AML-193 (cell line): ENCODE measurements around the gene MRPS16.
A peak's percentile ranks its signal among the peaks of the same experiment; 100 is the strongest.

Experiments
- DNase-seq, 2 experiments: peaks; one replicate each; lab custom pipeline; 2025; lab: John Stamatoyannopoulos, UW

Gene MRPS16

DNA sequence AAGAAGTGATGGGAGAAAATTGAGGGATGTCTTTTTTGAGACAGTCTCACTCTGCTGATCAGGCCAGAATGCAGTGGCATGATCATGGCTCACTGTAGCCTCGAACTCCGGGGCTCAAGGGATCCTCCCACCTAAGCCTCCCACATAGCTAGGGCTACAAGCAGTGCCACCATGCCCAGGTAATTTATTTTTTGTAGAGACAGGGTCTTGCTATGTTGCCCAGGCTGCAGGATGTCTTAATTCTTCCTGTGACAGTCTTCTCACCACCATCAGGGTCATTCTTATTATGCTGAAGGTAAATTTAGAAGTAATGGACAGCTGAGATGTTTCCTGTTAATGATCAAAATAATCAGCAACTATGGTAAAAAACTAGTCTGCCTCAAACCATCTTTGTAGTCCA is 12.5 kb downstream of the MRPS16 start:
- no peak for DNase-seq

GRCh38 chr10:73238990-73239566 is 13.4 kb downstream of the MRPS16 start:
- DNase-seq, result no peak

DNA sequence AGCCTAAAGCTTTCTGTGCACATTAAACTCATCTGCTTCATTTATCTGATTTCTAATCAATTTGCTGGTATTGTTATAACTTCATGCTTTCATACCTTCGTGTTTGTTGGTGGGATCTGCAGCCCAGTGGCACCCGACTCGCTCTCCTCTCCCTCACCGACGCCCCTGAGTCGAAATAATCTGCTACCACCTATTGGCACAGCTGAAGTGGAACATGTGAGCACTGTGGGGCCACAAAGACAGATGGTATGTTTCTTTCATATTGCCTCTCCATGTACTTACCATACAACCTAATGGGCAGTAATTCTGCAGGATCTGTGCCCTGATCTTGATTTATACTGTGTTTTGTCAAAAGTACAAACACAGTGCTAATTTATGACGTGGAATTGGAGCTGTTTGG is 17.7 kb downstream of the MRPS16 start:
- no peak for DNase-seq

DNA sequence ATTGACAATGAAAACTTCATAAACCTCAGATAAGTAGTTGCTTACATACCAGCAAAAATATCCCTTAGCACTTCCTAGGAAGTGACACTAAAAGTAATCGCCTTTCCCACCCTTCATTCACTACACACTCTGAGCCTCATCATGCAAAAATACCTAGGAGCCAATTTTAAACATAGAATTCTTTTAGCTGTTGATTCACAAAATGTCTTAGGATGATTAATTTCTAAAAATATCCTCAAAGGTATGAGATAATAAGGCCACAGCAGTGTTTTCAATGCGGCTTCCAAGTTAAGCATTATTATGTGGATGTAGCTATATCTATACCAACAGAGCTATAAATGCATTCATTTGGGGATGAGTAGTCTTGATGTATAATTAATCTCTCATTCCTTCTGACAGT is 18.6 kb downstream of the MRPS16 start:
- DNase-seq, result no peak

DNA sequence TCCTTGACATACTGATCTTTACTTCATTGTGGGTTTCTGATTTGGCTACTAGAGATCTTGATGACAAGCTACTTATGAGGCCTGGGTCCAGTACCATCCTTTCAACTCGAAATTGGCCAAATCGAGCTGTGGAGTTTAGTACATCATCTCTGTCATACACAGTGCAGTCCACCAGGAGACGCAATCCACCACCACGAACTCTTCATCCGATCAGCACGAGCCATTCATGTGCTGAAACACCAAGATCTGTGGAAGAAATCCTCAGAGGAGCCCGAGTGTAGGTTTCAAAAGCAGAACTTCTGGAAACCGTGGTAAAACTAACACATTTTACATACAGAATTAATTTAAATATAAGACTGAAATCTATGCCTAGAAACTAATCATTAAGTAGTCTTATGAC is 19.6 kb downstream of the MRPS16 start:
- DNase-seq, result peak; percentile 8 to 12

DNA sequence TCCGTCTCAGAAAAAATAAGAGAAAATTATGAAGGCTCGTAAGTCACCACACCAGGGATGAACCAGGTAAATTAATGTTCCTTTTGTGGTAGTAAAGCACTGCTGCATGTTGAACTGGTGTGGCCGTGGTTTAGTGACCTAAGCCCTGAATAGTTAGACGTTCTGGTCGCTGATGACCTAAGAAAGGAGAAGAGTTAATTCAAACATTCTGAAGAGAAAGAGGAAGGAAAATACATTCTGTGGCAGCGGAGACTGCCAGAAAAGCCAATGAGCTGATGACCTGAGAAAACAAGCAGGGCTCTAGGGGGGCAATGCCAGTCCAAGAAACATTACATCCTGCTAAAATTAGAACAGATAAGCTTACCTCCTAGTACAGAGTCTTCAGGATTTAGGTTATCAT is 22.9 kb downstream of the MRPS16 start:
- peak; percentile 30 to 53 for DNase-seq

GRCh38 chr10:73228247-73228646 is 24.2 kb downstream of the MRPS16 start:
- peak in 1 of 2 experiments; percentile 10 for DNase-seq

GRCh38 chr10:73226663-73227062 is 25.8 kb downstream of the MRPS16 start:
- no peak for DNase-seq

- no peak for DNase-seq
These were observed 26.9 kb downstream of the MRPS16 start for GRCh38 chr10:73225518-73225917.

- no peak for DNase-seq
These were observed 31.5 kb downstream of the MRPS16 start for GRCh38 chr10:73220989-73221388.

GRCh38 chr10:73219384-73219783 is 33.1 kb downstream of the MRPS16 start:
- no peak for DNase-seq

DNA sequence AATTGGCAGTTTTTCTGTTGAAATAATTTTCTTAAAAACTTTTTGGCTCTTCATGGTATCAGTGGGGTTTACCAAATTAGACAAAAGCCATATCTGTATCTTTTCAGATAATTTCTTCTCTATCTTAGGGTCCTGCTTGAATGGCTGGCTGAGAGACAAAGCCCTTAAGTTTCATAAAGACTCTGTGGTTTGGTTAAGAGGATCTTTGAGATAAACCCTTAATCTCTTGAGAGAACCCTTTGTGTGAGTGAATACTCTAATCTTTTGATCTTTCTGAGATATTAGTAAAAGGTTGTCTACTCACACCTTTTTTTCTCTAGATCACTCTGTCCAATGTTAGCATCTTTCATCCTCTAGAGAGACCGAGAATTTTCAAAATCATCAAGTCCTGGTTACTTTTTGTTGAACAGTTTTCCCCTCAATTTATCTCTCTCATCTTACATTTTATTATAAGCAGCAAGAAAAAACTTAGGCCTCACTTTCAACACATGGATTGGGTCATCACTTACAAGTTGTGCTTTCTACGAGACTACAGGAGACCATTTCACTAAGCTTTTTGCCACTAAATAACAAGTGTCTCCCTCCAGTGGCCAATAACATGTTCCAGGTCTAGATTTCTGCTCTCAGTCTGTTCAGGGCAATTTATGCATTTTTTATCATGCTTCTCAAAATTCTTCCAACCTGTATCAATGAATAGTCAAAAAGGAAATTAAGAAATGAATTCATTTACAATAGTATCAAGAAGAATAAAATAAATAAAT is 33.8 kb downstream of the MRPS16 start:
- DNase-seq, result peak; percentile 44 to 54

GRCh38 chr10:73217628-73218027 is 34.8 kb downstream of the MRPS16 start:
- DNase-seq, result no peak

GRCh38 chr10:73215749-73216148 is 36.7 kb downstream of the MRPS16 start:
- no peak for DNase-seq

DNA sequence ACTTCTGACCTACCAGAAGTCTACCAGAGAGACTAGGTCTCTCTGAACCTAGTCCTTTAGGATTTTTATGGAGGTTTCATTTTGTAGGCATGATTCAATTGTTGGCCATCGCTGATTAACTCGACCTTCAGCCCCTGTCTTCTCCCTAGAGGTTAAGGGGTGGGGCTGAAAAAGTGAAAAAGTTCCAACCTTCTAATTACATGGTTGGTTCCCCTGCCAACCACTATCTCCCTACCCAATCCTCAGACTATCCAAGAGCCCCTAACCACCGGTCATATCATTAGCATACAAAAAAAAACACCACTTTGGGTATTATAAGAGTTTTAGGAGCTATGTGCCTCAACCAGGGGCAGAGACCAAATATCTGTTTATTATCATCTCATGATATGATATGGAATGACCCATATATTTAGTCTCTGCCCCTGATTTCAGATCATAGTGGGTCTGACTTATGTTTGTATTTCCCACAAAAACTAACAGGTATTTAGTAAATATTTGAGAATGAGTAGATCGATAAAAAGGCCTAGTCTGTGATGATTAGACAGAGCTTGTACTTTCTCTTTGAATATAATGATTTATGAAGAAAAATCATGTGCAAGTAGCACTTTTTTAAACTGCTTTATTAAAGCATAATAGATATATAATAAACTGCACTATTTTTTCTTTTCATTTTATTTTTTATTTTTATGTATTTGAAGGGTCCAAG is 41.2 kb downstream of the MRPS16 start:
- no peak for DNase-seq

DNA sequence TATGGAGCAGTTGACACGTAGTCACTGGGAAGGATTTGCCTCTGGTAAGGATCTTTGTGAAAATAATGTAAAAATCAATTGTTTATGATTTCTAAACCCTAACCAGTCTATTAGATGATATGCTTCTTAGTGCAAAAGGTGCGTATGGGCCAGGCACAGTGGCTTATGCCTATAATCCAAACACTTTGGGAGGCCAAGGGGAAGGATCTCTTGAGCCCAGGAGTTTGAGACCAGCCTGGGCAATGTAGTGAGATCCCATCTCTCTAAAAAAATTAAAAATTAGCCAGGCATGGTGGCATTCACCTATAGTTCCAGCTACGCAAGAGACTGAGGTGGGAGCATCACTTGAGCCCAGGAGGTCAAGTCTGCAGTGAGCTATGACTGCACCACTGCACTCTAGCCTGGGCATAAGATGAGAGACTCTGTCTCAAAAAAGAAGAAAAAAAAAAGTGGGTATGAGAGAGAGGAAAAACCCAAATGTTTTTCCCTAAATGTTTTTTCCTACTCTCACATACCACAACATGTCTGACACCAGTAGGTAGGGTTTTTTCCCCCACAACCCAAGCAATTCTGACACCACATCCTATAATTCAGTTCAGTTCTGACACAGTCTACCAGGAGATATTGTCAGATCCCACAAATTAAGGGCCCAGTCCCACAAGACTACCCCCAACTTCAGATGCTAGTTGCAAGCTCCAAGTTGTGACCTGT is 41.9 kb downstream of the MRPS16 start:
- DNase-seq, result no peak

DNA sequence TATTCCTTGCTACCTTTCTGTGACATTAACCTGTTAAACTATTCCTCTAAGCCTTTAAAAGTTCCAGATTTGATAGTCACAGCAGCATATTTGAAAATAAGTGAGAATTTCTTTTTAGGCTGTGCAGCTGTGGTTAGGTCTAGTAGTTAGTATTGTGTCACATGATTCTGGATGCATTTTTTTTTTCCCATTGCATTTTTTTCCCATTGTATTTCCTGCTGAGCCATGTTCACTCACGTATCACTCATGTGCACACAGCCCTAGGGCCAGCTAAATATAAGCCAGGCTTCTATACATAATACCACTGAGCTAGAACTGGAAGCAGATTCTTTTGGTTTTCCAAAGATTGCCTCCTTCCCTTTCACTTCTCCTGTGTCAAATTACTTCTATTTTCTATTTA is 42.7 kb downstream of the MRPS16 start:
- no peak for DNase-seq

- no peak for DNase-seq
These were observed 44.6 kb downstream of the MRPS16 start for GRCh38 chr10:73207883-73208282.

DNA sequence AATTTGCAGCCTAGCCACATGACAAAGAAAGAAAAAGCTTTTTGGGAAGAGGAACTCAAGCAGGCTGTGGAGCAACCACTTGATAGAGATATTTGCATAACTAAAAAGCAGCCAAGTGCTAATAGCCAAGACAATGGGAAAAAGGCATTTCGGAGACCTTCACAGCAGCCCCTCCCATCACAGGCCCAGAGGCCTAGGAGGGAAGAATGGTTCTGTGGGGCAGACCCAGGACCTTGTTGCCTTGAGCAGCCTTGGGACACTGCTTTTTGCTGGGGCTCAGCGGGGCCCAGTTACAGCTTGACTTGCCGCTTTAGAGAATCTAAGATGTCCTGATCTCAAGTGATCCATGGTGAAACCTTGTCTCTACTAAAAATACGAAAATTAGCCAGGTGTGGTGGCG is 46.1 kb downstream of the MRPS16 start:
- DNase-seq, result no peak

DNA sequence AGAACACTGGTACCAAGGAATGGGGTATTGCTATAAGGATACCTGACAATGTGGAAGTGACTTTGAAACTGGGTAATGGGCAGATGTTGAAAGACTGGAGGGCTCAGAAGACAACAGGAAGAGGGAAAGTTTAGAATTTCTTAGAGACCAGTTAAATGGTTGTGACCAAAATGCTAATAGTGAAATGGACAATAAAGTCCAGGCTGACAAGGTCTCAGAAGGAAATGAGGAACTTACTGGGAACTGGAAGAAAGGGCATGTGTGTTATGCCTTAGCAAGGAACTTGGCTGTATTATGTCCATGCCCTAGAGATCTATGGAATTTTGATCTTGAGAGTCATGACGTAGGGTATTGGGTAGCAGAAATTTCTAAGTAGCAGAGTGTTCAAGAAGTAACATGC is 46.6 kb downstream of the MRPS16 start:
- no peak for DNase-seq

DNA sequence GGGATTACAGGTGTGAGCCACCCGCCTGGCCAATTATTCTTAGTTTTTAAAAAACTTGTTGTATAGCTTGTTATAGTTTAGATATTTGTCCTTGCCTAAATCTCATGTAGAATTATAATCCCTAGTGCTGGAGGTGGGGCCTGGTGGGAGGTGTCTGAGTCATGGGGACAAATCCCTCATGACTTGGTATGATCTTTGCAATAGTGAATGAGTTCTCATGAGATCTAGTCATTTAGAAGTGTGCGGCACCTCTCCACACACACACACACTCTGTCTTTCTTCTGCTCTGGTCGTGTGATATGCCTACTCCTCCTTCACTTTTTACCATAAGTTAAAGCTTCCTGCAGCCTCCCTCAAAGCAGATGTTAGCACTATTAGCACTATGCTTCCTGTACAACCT is 47.4 kb downstream of the MRPS16 start:
- DNase-seq, result no peak
